M059J (cell line): ENCODE measurements around the gene MYMK. TPM values are rescaled to one million over a fixed set of nuclear protein-coding genes. Genes with fewer than 3 reads are reported as not detected.
A peak's percentile ranks its signal among the peaks of the same experiment; 100 is the strongest.
"Not testable (repeated sequence)": the region's sequence is repeated elsewhere in the genome, so short reads cannot be mapped to it uniquely, and the experiment has no call there.

Source experiments
- DNase-seq: peaks from one replicate; pipeline ENCODE4 v3.0.0-alpha.2; 2012; ENCODE audit warnings: low read depth
- total RNA-seq: library from RNA; depleted of rRNA; stranded (reverse); fragments of >200 nt; shearing (Covaris generic); gene quantifications from 2 replicates; pipeline ENCODE4 v1.2.3, GENCODE V29; 2014; rRNA removed

The MYMK gene, protein sequence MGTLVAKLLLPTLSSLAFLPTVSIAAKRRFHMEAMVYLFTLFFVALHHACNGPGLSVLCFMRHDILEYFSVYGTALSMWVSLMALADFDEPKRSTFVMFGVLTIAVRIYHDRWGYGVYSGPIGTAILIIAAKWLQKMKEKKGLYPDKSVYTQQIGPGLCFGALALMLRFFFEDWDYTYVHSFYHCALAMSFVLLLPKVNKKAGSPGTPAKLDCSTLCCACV
- total RNA-seq, result not detected in 2 replicates

- DNase-seq, result no peak
Observed at GRCh38 chr9:133524679-133525228, at the start of gene MYMK. MYMK (minus strand) TSS chr9:133524959; CDS start chr9:133524844, 115 bp downstream.

- no peak for DNase-seq
Observed at GRCh38 chr9:133573791-133574515, 49.2 kb upstream of the MYMK start.

- DNase-seq, result peak; percentile 25
Observed at GRCh38 chr9:133572821-133573361, 48.1 kb upstream of the MYMK start.

DNA sequence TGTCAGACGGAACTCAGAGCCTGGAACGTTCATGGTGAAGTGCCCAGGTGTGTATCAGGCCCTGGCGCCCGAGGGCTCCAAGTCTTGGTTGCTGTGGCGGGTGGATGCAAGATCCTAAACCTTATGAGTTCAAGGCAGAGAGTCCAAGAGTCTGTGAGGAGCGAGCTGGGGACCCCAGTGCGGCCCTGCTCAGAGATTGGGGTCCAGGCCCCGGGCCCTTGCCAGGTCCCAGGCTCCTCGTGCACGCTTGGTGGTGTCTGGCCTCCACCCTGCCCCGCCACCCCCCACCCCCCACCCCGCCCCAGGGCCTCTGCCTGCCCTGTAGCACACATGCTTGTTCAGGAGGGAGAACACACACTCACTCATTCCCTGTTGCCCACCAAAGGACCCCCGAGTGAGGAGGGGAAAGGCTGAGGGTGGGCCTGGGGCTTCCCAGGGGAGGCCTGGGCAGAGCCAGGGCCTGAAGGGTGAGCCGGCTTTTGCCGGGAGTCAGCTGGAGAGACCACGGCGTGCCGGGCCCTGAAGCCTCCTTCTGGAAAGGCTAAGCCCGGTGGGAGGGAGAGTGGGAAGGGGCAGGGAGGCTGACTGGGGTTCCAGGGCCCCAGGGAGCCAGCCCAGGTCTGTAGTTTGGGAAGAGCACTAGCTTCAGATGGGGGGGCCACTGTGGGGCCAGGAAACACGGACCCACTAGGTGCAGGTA is 47.3 kb upstream of the MYMK start:
- DNase-seq, result no peak

DNA sequence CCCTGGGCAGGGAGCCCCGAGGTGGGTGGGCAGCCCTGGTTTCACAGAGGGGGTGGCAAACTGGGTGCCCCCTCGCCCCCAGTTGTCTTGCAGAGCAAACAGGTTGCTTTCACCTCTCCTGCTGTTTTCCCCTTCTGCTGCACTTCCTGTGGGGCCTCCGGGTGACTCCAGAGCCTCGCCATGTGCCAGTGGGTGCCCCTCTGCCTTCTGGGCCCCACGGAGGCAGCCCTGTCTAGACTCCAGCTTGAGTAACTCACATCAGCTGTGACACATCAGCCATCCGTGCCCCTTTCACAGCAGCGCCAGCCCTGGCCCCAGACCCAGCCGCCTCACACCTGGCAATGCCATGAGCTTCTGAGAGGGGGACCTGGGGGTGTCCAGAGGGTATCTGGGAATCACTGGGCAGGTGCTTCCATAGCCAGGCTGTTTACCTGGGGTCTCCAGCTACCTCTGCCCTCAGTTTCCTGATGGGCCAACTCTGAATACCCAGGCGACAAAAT is 46.7 kb upstream of the MYMK start:
- DNase-seq, result no peak

- DNase-seq, result no peak
Observed at GRCh38 chr9:133570691-133571080, 45.9 kb upstream of the MYMK start.

GRCh38 chr9:133569891-133570690 is 45.3 kb upstream of the MYMK start:
- DNase-seq, result no peak

- no peak for DNase-seq
Observed at GRCh38 chr9:133569121-133569785, 44.5 kb upstream of the MYMK start.

GRCh38 chr9:133568186-133568585 is 43.4 kb upstream of the MYMK start:
- DNase-seq, result no peak

DNA sequence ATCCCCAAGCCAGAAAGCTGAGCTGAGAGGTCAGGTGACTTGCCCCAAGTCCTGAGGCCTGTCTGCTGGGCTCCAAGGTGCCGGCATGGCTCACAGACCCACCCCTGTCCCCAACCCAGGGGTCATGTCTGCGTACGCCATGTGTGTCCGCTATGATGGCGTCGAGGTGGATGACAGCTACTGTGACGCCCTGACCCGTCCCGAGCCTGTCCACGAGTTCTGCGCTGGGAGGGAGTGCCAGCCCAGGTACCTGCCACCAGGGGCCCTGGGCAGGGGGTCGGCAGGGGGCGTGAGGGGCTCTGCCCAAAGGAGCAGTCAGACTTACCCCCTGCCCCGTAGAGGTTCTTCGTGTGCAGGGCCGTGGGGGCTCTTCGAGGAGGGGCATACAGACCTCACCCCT is 42.1 kb upstream of the MYMK start:
- DNase-seq, result no peak

DNA sequence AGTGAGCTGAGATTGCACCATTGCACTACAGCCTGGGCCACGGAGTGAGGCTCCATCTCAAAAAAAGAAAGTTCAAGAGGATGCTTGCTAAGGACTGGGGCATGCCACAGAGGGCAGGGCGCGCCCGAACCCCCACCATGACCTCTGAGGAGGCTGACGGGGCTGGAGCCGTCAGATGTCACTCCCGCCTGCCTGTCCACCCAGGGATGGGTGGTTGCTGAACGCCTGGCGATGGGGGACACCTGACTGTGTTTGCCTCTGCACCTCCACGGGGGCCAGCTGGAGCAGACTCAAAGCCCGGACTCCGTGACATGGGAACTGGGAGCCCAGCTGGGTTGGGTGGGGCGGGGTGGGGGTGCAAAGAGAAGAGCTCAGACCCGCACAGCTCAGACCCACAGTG is 41.6 kb upstream of the MYMK start:
- no peak for DNase-seq

GRCh38 chr9:133564451-133565116 is 39.8 kb upstream of the MYMK start:
- DNase-seq, result no peak

DNA sequence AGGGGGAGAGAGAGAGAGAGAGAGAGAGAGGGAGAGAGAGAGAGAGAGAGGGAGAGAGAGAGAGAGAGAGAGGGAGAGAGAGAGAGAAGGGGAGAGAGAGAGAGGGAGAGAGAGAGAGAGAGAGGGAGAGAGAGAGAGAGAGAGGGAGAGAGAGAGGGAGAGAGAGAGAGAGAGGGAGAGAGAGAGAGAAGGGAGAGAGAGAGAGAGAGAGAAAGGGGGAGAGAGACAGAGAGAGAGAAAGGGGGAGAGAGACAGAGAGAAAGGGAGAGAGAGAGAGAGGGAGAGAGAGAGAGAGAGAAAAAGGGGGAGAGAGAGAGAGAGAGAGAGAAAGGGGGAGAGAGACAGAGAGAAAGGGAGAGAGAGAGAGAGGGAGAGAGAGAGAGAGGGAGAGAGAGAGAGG is 39.1 kb upstream of the MYMK start:
- DNase-seq, result not testable (repeated sequence)

GRCh38 chr9:133563291-133563796 is 38.6 kb upstream of the MYMK start:
- no peak for DNase-seq

GRCh38 chr9:133562611-133563290 is 38.0 kb upstream of the MYMK start:
- no peak for DNase-seq

DNA sequence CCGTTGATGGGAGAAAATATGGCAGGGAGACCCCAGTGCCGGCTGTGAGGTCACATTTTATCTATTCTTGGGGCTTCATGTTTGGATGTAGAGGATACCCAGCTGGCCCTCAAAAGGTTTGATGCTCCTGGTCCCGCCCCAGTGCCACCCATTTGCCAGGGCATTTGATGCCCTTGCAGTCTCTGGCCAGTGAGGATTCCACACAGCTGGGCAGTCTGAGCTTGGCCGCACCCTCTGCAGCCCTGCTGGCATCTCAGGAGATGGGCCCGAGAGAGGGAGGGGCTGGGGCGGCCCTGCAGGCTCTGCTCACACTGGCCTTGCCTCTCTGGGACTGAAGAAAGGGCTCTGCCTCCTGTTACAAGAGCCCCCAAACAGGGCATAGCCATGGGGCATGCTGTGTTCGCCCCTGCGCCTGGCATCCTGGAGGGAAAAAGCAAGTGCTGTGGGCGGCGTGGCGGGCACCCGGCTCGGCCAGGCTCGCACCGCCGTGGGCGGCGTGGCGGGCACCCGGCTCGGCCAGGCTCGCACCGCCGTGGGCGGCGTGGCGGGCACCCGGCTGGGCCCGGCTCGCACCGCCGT is 37.3 kb upstream of the MYMK start:
- DNase-seq, result no peak

DNA sequence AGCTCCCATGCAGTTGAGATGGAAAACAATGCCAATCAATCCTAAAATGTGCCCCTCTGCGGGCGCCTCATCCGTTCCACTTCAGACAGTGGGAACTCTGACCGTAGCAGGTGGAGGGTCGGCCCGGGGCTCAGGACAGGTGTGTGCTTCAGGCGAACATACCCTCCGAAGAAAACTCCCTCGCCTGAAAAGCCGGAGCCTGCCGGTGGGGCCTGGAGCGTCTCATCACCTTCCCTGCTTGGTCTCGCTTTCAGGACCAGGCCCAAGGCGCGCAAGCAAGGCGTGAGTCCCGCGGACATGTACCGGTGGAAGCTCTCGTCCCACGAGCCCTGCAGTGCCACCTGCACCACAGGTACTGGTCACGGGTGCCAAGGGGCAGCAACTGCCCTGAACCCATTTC is 36.2 kb upstream of the MYMK start:
- DNase-seq, result no peak

DNA sequence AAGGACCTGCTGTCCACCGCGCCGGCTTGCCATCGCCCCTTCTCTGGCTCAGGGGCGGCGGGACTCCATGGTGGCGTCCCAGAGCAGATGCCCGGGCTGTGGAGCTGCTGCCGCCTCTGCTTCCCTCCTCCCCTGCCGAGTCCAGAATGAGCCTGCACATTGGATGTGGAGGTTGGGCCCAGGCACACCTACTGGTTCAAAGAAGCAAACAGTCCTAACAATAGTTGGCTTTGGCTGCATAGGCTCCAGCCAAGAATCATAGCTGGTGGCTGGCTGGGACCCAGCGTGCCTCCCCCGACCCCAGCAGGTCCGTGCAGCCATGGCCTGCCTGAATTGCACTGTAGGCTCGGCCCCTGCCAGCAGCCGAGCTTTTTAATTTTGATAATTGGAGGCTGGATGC is 35.6 kb upstream of the MYMK start:
- no peak for DNase-seq
